Activated B cell treated with CpG ODN at 0.5 μM for 24 hours (primary cell): ENCODE measurements around the gene SOX18. TPM values are rescaled to one million over a fixed set of nuclear protein-coding genes. Genes with fewer than 3 reads are reported as not detected.

Experiments
- ATAC-seq: fragments of 200-7000 bp; cut with Tn5 transposase; one replicate; pipeline ENCODE4 v1.10.0; 2021; ENCODE audit warnings: low read depth, mild to moderate bottlenecking, moderate library complexity
- CTCF ChIA-PET: fragments of 350-600 bp; sonication (Branson Sonifier 250); formaldehyde crosslinking; loops from one replicate; lab custom pipeline; 2021; ENCODE audit warnings: antibody characterized with exemption; lab: Charles Lee
- POLR2A ChIA-PET: fragments of 350-600 bp; sonication (Branson Sonifier 250); formaldehyde crosslinking; loops from one replicate; lab custom pipeline; 2021; ENCODE audit warnings: antibody characterized with exemption; lab: Charles Lee
- DNase-seq: peaks from one replicate; pipeline ENCODE4 v3.0.0; 2022
- H3K27ac Mint-ChIP-seq: one replicate; pipeline ENCODE4 v1.8.0; 2020; ENCODE audit warnings: mixed read lengths
- H3K27me3 Mint-ChIP-seq: one replicate; pipeline ENCODE4 v1.8.0; 2021; ENCODE audit warnings: mixed read lengths
- H3K36me3 Mint-ChIP-seq: one replicate; pipeline ENCODE4 v1.8.0; 2021; ENCODE audit warnings: low read depth, mixed read lengths
- H3K4me1 Mint-ChIP-seq: one replicate; pipeline ENCODE4 v1.8.0; 2021; ENCODE audit warnings: mixed read lengths
- H3K4me3 Mint-ChIP-seq: one replicate; pipeline ENCODE4 v1.8.0; 2020; ENCODE audit warnings: mild to moderate bottlenecking, mixed read lengths
- H3K9me3 Mint-ChIP-seq: one replicate; pipeline ENCODE4 v1.8.0; 2020; ENCODE audit warnings: mixed read lengths
- intact Hi-C: fragments of 100-400 bp; cut with micrococcal nuclease; formaldehyde crosslinking; loops from one replicate; pipeline ENCODE4 v1.15.1; 2024
- total RNA-seq: library from RNA; stranded (reverse); gene quantifications from 2 replicates; pipeline ENCODE4 v1.2.3, GENCODE V29; 2022
- TF ChIP-seq, protein P1 (sequence below): fragments of 200-600 bp; IDR thresholded peaks from one replicate; pipeline ENCODE4 v1.8.0; 2022; ENCODE audit warnings: antibody characterized with exemption, mild to moderate bottlenecking

Gene SOX18
- total RNA-seq, 1 donor from 2014 or later = not detected

DNA sequence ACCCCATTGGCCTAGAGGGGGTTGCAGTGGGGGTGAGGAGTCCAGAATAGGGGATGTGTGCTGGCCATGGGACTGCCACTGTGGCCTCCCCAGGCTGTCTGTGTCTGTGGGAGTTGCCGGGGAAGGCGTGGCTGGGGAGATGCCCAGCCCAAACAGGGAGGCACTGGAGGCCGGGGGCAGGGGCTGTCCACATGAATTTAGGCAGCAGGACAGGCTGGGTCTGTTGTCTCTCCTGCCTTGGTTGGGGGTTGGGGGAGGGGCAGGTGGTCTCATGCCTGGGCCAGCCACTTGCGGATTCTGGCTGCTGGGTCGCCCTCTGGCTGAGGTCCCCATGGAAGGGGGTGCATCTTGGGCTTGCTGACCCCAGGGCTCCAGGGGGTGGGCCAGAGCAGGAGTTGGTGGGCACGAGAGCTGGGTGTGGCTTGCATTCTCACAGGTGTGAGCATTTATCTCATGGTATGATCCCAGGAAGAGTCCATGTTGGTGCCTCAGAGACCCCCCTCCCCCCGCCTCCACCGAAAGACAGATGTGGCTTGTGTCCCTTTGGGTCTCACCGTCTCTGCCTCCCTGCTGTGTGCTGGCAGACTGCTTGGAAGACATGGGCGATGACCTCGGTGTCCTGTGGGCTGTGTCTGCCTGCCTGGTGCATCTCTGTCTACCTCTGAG lies 4.0 kb downstream of the SOX18 start:
- TF ChIP-seq, protein P1, sequence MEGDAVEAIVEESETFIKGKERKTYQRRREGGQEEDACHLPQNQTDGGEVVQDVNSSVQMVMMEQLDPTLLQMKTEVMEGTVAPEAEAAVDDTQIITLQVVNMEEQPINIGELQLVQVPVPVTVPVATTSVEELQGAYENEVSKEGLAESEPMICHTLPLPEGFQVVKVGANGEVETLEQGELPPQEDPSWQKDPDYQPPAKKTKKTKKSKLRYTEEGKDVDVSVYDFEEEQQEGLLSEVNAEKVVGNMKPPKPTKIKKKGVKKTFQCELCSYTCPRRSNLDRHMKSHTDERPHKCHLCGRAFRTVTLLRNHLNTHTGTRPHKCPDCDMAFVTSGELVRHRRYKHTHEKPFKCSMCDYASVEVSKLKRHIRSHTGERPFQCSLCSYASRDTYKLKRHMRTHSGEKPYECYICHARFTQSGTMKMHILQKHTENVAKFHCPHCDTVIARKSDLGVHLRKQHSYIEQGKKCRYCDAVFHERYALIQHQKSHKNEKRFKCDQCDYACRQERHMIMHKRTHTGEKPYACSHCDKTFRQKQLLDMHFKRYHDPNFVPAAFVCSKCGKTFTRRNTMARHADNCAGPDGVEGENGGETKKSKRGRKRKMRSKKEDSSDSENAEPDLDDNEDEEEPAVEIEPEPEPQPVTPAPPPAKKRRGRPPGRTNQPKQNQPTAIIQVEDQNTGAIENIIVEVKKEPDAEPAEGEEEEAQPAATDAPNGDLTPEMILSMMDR = no peak
- no peak overlapping the region for H3K4me3 Mint-ChIP-seq
- H3K36me3 Mint-ChIP-seq = no peaks in the 10 kb centered on the region
- DNase-seq (no peak), ATAC-seq (no peak)
- ChIA-PET CTCF (no interaction called here), POLR2A (no interaction called here)
- no peaks in the 10 kb centered on the region for H3K9me3 Mint-ChIP-seq
- intact Hi-C loops = no loop called here
- peaks cover 22% of the 10 kb centered on the region for H3K27me3 Mint-ChIP-seq
- peaks cover 10% of the 10 kb centered on the region for H3K4me1 Mint-ChIP-seq
- H3K27ac Mint-ChIP-seq = no peak overlapping the region

DNA sequence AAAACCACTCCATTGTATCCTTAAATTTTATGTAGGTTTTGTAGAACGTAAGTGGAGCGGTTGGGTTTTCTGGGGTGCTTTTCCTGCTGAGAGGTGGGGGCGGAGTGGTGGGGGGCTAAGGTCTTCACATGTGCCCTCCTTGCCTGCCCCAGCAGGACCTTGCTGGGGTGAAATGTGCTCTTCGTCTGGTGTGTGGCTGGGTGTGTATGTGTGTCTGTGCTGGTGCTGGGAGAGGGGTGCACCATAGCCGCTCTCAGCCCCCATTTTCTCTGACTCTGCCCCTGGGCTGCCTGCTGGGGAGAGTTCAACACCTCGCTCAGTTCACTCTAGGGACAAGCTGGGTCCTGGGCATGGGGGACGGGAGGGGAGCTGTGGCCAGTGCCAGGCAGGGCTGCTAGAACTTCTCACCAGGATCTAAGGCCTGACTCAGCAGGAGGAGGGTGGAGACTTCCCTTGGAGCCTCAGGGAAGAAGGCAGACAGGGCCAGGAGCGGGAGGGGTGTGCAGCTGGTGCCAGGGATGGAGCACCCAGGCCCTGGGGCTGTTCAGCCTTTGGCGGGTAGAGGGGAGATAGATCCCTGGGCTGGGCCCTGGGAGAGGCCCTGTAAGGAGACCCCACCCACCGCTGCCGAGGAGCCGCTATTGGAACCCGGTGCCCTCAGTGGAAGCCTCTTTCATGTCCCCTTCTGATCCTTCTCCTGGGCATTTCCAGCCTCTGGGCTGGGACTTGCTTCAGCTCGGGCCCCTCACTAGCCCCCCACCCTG lies 4.8 kb downstream of the SOX18 start:
- H3K4me1 Mint-ChIP-seq = peaks cover 9% of the 10 kb centered on the region
- H3K4me3 Mint-ChIP-seq = no peak overlapping the region
- no peak overlapping the region for H3K27ac Mint-ChIP-seq
- intact Hi-C loops = no loop called here
- H3K36me3 Mint-ChIP-seq = no peaks in the 10 kb centered on the region
- POLR2A ChIA-PET = interaction anchor here (1.0 kb wide), 1 partner anchor 9 kb away, joined by 5 read pairs; no protein-coding TSS in a partner anchor
- H3K9me3 Mint-ChIP-seq = no peaks in the 10 kb centered on the region
- CTCF ChIA-PET = no interaction called here
- H3K27me3 Mint-ChIP-seq = peaks cover 26% of the 10 kb centered on the region
- TF ChIP-seq, protein P1 = no peak
- no peak for ATAC-seq
- DNase-seq = no peak

DNA sequence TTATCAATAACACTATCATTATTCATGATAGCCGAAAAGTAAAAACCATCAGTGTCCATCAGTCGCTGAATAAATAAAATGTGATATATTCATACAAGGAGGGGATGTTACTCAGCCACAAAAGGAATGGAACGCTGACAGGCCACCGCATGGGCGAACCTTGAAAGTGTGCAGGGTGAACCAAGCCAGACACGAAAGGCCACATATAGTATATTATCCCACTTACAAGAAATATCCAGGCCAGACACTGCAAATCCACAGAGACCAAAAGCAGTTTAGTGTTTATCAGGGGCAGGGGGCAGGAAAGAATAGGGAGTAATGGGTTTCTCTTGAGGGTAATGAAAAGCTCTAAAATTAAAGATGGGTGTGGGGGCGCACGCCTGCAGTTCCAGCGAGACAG lies 5.7 kb downstream of the SOX18 start:
- H3K9me3 Mint-ChIP-seq = no peaks in the 10 kb centered on the region
- no peak overlapping the region for H3K4me3 Mint-ChIP-seq
- peaks cover 11% of the 10 kb centered on the region for H3K4me1 Mint-ChIP-seq
- TF ChIP-seq, protein P1 = no peak
- H3K36me3 Mint-ChIP-seq = no peaks in the 10 kb centered on the region
- ATAC-seq (no peak), DNase-seq (no peak)
- POLR2A ChIA-PET = interaction anchor here (0.7 to 1.0 kb wide), 2 partner anchors 10 to 25 kb away, joined by 5 to 6 read pairs; no protein-coding TSS in a partner anchor
- H3K27me3 Mint-ChIP-seq = peaks cover 24% of the 10 kb centered on the region
- CTCF ChIA-PET = no interaction called here
- H3K27ac Mint-ChIP-seq = no peak overlapping the region
- intact Hi-C loops = no loop called here

DNA sequence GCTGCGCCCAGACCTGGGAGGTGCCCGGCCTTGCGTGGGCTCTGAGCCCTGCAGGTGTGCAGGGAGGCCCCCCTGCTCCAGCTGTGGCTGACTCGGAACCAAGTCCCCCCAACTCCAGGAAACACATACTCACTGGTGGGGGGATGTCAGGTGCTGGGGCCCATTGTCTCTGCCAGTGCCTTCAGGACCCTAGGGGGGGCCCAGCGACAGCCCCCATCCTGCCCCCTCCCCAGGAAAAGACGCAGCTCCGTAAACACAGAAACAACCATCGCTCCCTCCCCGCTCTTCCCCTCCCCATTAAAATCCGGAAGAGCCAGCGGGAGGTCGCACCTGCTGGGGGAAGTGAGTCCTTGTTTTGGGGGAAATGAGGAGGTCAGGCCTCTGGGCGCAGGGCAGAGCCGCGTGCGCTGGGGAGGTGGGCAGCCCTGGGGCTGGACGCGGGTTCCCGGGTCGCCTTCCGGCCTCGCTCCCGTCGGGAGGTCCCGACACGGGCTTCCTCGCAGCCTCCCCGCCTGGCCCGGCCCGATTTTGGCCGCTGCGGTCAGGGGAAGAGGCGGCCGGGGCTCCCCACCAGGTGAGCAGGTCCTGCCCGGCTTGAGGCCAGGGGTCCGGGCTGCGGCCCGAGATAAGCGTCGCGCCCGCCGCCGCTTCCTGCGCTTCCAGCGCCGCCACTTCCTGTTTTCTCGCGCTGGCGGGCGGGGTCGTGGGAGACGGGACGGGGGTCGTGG lies 7.2 kb downstream of the SOX18 start:
- ATAC-seq = no peak
- Mint-ChIP-seq H3K36me3 (no peaks in the 10 kb centered on the region), H3K4me3 (peak overlapping the region; percentile 72), H3K27me3 (peaks cover 25% of the 10 kb centered on the region), H3K27ac (no peak overlapping the region), H3K4me1 (peaks cover 15% of the 10 kb centered on the region), H3K9me3 (no peaks in the 10 kb centered on the region)
- TF ChIP-seq, protein P1 = no peak
- intact Hi-C loops = no loop called here
- CTCF ChIA-PET = interaction anchor here (1.3 kb wide), 1 partner anchor 26 kb away, joined by 3 read pairs; no protein-coding TSS in a partner anchor
- POLR2A ChIA-PET = interaction anchor here (0.7 to 2.1 kb wide), 5 partner anchors 20 to 620 kb away, joined by 3 to 7 read pairs (median 3); partner anchors contain the start of genes OPRL1, RGS19 and TCEA2
- no peak for DNase-seq

DNA sequence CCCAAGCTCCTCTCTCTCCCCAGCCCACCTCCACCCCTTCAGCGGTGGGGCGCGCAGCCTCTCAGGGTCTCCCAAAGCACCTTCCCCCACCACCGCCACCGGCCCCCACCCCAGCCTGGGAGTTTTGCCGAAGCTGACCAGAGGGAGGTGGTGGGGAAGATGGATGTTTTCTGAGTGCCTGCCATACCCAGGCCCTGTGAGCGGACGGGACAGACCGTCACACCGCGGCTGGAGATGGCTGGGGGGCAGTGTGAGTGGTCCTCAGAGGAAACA lies 7.7 kb downstream of the SOX18 start:
- POLR2A ChIA-PET = interaction anchor here (0.7 to 2.1 kb wide), 4 partner anchors 21 to 620 kb away, joined by 3 to 7 read pairs (median 4); partner anchors contain the start of genes OPRL1, RGS19 and TCEA2
- H3K4me1 Mint-ChIP-seq = peaks cover 15% of the 10 kb centered on the region
- intact Hi-C loops = no loop called here

More for the DNA sequence above, 7.7 kb downstream of the SOX18 start:
- CTCF ChIA-PET = interaction anchor here (1.3 kb wide), 1 partner anchor 27 kb away, joined by 3 read pairs; no protein-coding TSS in a partner anchor
- DNase-seq (no peak), ATAC-seq (no peak)
- H3K4me3 Mint-ChIP-seq = peak overlapping the region; percentile 15
- peaks cover 20% of the 10 kb centered on the region for H3K27me3 Mint-ChIP-seq
- no peaks in the 10 kb centered on the region for H3K36me3 Mint-ChIP-seq
- TF ChIP-seq, protein P1 = no peak
- H3K9me3 Mint-ChIP-seq = no peaks in the 10 kb centered on the region
- H3K27ac Mint-ChIP-seq = no peak overlapping the region
